Measurements from ENCODE around the gene METTL26.

METTL26 gene

DNA sequence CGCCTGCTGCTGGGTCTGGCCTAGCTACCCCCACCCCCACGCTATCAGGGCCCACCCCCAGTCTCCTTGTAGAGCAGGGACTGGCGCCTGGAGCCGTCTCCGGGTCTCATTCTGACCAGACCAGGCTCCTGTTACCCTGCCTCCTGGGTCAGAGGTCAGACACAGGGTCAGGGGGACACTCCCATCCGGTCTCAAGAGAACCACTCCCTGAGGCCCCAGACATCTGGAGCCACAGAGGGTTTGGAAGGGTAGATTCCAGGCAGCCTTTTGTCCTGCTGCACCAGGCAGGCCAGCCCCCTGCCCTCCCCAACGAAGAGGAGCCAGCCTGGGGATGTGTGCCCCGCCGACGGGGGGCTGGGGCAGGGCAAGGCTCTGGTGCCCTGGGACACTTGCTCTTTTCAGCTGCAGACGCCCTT, 6.3 kb downstream of the METTL26 start:
- Histone ChIP-seq H3K36me3 (ENCODE audit: insufficient read depth, low read length) (no peaks in the 10 kb centered on the region), H3K4me2 (ENCODE audit: low read depth, low read length, poor library complexity, severe bottlenecking) (no peak overlapping the region), H3K9ac (ENCODE audit: low read depth, low read length, poor library complexity, severe bottlenecking) (no peak overlapping the region), H4K20me1 (ENCODE audit: insufficient read depth, low read length, poor library complexity, severe bottlenecking) (no peaks in the 10 kb centered on the region), H3K4me1 (ENCODE audit: insufficient read depth, low read length, poor library complexity, severe bottlenecking) (no peaks in the 10 kb centered on the region), H3K27me3 (ENCODE audit: insufficient read depth, low read length, poor library complexity, severe bottlenecking) (no peaks in the 10 kb centered on the region), H3F3A (ENCODE audit: low read depth) (no peaks in the 10 kb centered on the region), H3K4me3 (ENCODE audit: low read length, poor library complexity, severe bottlenecking) (no peak overlapping the region), H3K9me2 (replicated peaks; ENCODE audit: low read depth, low read length) (no peaks in the 10 kb centered on the region), H3K79me2 (ENCODE audit: insufficient read depth, low read length) (peaks cover 3% of the 10 kb centered on the region; the same call in 1 of the 2 replicates), H3K9me3 (ENCODE audit: insufficient read depth, low read depth, low read length) (no peaks in the 10 kb centered on the region), H2AFZ (ENCODE audit: low read length) (no peak overlapping the region)
- TF ChIP-seq, protein P1, sequence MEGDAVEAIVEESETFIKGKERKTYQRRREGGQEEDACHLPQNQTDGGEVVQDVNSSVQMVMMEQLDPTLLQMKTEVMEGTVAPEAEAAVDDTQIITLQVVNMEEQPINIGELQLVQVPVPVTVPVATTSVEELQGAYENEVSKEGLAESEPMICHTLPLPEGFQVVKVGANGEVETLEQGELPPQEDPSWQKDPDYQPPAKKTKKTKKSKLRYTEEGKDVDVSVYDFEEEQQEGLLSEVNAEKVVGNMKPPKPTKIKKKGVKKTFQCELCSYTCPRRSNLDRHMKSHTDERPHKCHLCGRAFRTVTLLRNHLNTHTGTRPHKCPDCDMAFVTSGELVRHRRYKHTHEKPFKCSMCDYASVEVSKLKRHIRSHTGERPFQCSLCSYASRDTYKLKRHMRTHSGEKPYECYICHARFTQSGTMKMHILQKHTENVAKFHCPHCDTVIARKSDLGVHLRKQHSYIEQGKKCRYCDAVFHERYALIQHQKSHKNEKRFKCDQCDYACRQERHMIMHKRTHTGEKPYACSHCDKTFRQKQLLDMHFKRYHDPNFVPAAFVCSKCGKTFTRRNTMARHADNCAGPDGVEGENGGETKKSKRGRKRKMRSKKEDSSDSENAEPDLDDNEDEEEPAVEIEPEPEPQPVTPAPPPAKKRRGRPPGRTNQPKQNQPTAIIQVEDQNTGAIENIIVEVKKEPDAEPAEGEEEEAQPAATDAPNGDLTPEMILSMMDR (conservative IDR thresholded peaks at IDR 0.05; ENCODE audit: low read length), result no peak
- TF ChIP-seq EZH2phosphoT487 (IDR thresholded peaks at IDR 0.05; ENCODE audit: borderline replicate concordance), result no peak

DNA sequence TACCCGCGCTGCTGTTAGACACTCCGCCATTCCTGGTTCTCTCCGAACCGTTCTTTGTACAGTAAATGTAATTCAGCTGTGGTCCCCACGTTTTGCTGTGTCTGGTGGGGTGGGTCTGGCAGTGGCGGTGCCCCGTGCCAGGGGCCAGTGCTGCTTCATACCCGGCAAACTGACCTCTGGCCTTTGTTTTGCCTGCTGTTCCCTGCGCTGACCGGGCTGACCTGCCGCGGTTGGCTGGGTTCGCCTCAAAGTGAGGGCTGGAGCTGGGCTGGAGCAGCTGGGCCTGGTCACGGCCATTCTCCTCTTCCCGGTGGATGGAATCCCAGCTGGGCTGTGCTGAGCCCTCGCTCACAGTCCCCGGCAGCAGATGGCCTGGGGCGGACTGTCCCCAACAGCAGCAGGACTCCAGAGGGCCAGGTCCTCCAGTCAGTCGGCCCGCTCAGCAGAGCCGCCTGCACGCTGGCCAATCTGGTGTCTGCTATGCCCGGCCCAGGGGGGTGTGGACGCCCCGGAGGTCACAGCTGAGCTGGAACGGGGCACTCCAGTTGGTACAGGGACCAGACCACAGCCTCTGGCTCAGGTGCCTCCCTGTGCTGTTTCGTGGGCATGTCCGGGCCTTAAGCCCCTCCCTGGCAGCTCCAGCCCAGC, 6.8 kb downstream of the METTL26 start:
- Histone ChIP-seq H3K79me2 (ENCODE audit: insufficient read depth, low read length) (no peaks in the 10 kb centered on the region), H3K27me3 (ENCODE audit: insufficient read depth, low read length, poor library complexity, severe bottlenecking) (no peaks in the 10 kb centered on the region), H3K36me3 (ENCODE audit: insufficient read depth, low read length) (no peaks in the 10 kb centered on the region), H3K4me1 (ENCODE audit: insufficient read depth, low read length, poor library complexity, severe bottlenecking) (no peaks in the 10 kb centered on the region), H3K4me2 (ENCODE audit: low read depth, low read length, poor library complexity, severe bottlenecking) (no peak overlapping the region), H3K9ac (ENCODE audit: low read depth, low read length, poor library complexity, severe bottlenecking) (no peak overlapping the region), H4K20me1 (ENCODE audit: insufficient read depth, low read length, poor library complexity, severe bottlenecking) (no peaks in the 10 kb centered on the region), H3K9me3 (ENCODE audit: insufficient read depth, low read depth, low read length) (no peaks in the 10 kb centered on the region), H2AFZ (ENCODE audit: low read length) (no peak overlapping the region), H3K4me3 (ENCODE audit: low read length, poor library complexity, severe bottlenecking) (no peak overlapping the region), H3K9me2 (replicated peaks; ENCODE audit: low read depth, low read length) (no peaks in the 10 kb centered on the region), H3F3A (ENCODE audit: low read depth) (no peaks in the 10 kb centered on the region)
- TF ChIP-seq, protein P1 (conservative IDR thresholded peaks at IDR 0.05; ENCODE audit: low read length), result no peak
- TF ChIP-seq EZH2phosphoT487 (IDR thresholded peaks at IDR 0.05; ENCODE audit: borderline replicate concordance), result no peak

DNA sequence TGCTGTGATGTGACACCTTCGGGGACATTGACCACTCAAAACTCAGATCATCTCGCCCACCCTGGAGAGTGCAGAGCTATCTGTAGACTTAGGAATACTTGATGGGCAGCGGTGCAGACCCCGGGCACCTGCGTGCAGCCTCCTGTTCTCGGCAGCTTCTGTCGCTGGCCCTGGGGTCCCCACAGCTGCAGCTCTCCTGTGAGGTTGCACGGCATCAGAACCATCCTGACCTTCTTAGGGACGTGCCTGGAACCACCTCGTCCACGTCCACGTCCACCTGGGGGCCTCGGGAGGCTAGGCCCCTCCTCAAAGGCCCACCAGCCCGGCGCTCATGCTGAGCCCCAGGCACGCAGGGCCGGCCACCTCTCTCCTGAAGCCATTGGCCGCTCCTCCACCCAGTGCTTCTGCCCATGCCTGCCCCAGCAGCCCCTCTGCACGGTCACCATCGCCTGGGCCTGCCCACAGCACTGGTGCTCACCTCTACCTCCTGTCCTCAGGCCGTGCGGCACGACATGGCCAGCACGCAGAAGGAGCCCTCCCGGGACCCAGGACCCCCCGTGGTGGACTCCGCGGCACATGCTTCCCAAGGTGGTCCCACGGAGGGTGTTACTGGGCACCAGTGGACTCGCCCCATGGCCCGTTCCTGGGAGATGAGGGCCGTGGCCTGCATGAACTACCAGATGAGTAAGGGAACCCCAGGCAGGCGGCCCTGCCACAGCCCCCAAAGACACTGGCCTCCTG, 7.6 kb downstream of the METTL26 start:
- TF ChIP-seq EZH2phosphoT487 (IDR thresholded peaks at IDR 0.05; ENCODE audit: borderline replicate concordance), result no peak
- TF ChIP-seq, protein P1 (conservative IDR thresholded peaks at IDR 0.05; ENCODE audit: low read length), result no peak
- no peaks in the 10 kb centered on the region for H3K36me3 ChIP-seq (ENCODE audit: insufficient read depth, low read length)
- no peaks in the 10 kb centered on the region for H3K4me1 ChIP-seq (ENCODE audit: insufficient read depth, low read length, poor library complexity, severe bottlenecking)

More for the DNA sequence above, 7.6 kb downstream of the METTL26 start:
- H2AFZ ChIP-seq (ENCODE audit: low read length), result no peak overlapping the region
- no peak overlapping the region for H3K9ac ChIP-seq (ENCODE audit: low read depth, low read length, poor library complexity, severe bottlenecking)
- H3F3A ChIP-seq (ENCODE audit: low read depth), result no peaks in the 10 kb centered on the region
- H3K4me2 ChIP-seq (ENCODE audit: low read depth, low read length, poor library complexity, severe bottlenecking), result no peak overlapping the region
- no peaks in the 10 kb centered on the region for H3K9me3 ChIP-seq (ENCODE audit: insufficient read depth, low read depth, low read length)
- no peaks in the 10 kb centered on the region for H3K79me2 ChIP-seq (ENCODE audit: insufficient read depth, low read length)
- H3K4me3 ChIP-seq (ENCODE audit: low read length, poor library complexity, severe bottlenecking), result no peak overlapping the region
- no peaks in the 10 kb centered on the region for H3K27me3 ChIP-seq (ENCODE audit: insufficient read depth, low read length, poor library complexity, severe bottlenecking)
- H4K20me1 ChIP-seq (ENCODE audit: insufficient read depth, low read length, poor library complexity, severe bottlenecking), result no peaks in the 10 kb centered on the region
- H3K9me2 ChIP-seq (replicated peaks; ENCODE audit: low read depth, low read length), result no peaks in the 10 kb centered on the region

All from Loucy (cell line).